ENCODE measurements around the gene UAP1.

UAP1 gene

GRCh38 chr1:162561616-162562469 lies at the start of gene UAP1:
UAP1 (plus strand) TSS chr1:162561722; CDS start chr1:162566069, 4,347 bp downstream.
- H3K27me3 ChIP-seq (ENCODE audit: control insufficient read depth, insufficient read depth, low read length): no peaks in the 10 kb centered on the region
- peak within 1 kb of the TSS; percentile 54; the same call in 1 of the 2 replicates for H3K27ac ChIP-seq (ENCODE audit: low read depth, low read length)
- no peaks in the 10 kb centered on the region for H3K9me3 ChIP-seq (ENCODE audit: control insufficient read depth, insufficient read depth, low read depth, low read length)
- peak within 1 kb of the TSS; percentile 89 for H3K9ac ChIP-seq (ENCODE audit: low read length)
- H3K4me3 ChIP-seq (ENCODE audit: low read depth, low read length): peak within 1 kb of the TSS; percentile 98
- peaks cover 6% of the 10 kb centered on the region; the same call in 1 of the 2 replicates for H3K36me3 ChIP-seq (ENCODE audit: control insufficient read depth, insufficient read depth, low read length)
- peaks cover 13% of the 10 kb centered on the region for H3K4me1 ChIP-seq (ENCODE audit: control insufficient read depth, insufficient read depth, low read length)

GRCh38 chr1:162527314-162527713 lies 34.2 kb upstream of the UAP1 start:
- no peaks in the 10 kb centered on the region for H3K27me3 ChIP-seq (ENCODE audit: control insufficient read depth, insufficient read depth, low read length)
- no peak overlapping the region for H3K9ac ChIP-seq (ENCODE audit: low read length)
- H3K27ac ChIP-seq (ENCODE audit: low read depth, low read length): no peak overlapping the region
- H3K4me3 ChIP-seq (ENCODE audit: low read depth, low read length): no peak overlapping the region
- no peaks in the 10 kb centered on the region for H3K9me3 ChIP-seq (ENCODE audit: control insufficient read depth, insufficient read depth, low read depth, low read length)
- peaks cover 10% of the 10 kb centered on the region for H3K4me1 ChIP-seq (ENCODE audit: control insufficient read depth, insufficient read depth, low read length)
- H3K36me3 ChIP-seq (ENCODE audit: control insufficient read depth, insufficient read depth, low read length): peaks cover 40% of the 10 kb centered on the region

GRCh38 chr1:162530307-162530987 lies 31.1 kb upstream of the UAP1 start:
- Histone ChIP-seq H3K4me1 (ENCODE audit: control insufficient read depth, insufficient read depth, low read length) (peaks cover 10% of the 10 kb centered on the region), H3K27me3 (ENCODE audit: control insufficient read depth, insufficient read depth, low read length) (no peaks in the 10 kb centered on the region), H3K36me3 (ENCODE audit: control insufficient read depth, insufficient read depth, low read length) (peaks cover 9% of the 10 kb centered on the region), H3K27ac (ENCODE audit: low read depth, low read length) (no peak overlapping the region; the same call in 1 of the 2 replicates), H3K4me3 (ENCODE audit: low read depth, low read length) (no peak overlapping the region), H3K9ac (ENCODE audit: low read length) (no peak overlapping the region), H3K9me3 (ENCODE audit: control insufficient read depth, insufficient read depth, low read depth, low read length) (no peaks in the 10 kb centered on the region)

- Histone ChIP-seq H3K9me3 (ENCODE audit: control insufficient read depth, insufficient read depth, low read depth, low read length) (no peaks in the 10 kb centered on the region), H3K4me3 (ENCODE audit: low read depth, low read length) (no peak overlapping the region), H3K4me1 (ENCODE audit: control insufficient read depth, insufficient read depth, low read length) (peaks cover 10% of the 10 kb centered on the region), H3K9ac (ENCODE audit: low read length) (no peak overlapping the region), H3K27ac (ENCODE audit: low read depth, low read length) (no peak overlapping the region; the same call in 1 of the 2 replicates), H3K27me3 (ENCODE audit: control insufficient read depth, insufficient read depth, low read length) (no peaks in the 10 kb centered on the region), H3K36me3 (ENCODE audit: control insufficient read depth, insufficient read depth, low read length) (peaks cover 4% of the 10 kb centered on the region)
Observed at GRCh38 chr1:162530988-162531319, 30.6 kb upstream of the UAP1 start.

GRCh38 chr1:162535501-162535900 lies 26.0 kb upstream of the UAP1 start:
- no peaks in the 10 kb centered on the region for H3K9me3 ChIP-seq (ENCODE audit: control insufficient read depth, insufficient read depth, low read depth, low read length)
- no peak overlapping the region for H3K4me3 ChIP-seq (ENCODE audit: low read depth, low read length)
- H3K27me3 ChIP-seq (ENCODE audit: control insufficient read depth, insufficient read depth, low read length): no peaks in the 10 kb centered on the region
- no peak overlapping the region for H3K27ac ChIP-seq (ENCODE audit: low read depth, low read length)
- H3K4me1 ChIP-seq (ENCODE audit: control insufficient read depth, insufficient read depth, low read length): peaks cover 3% of the 10 kb centered on the region
- H3K9ac ChIP-seq (ENCODE audit: low read length): no peak overlapping the region
- H3K36me3 ChIP-seq (ENCODE audit: control insufficient read depth, insufficient read depth, low read length): no peaks in the 10 kb centered on the region

- H3K36me3 ChIP-seq (ENCODE audit: control insufficient read depth, insufficient read depth, low read length): no peaks in the 10 kb centered on the region
- H3K27me3 ChIP-seq (ENCODE audit: control insufficient read depth, insufficient read depth, low read length): no peaks in the 10 kb centered on the region
- H3K27ac ChIP-seq (ENCODE audit: low read depth, low read length): no peak overlapping the region
- H3K9me3 ChIP-seq (ENCODE audit: control insufficient read depth, insufficient read depth, low read depth, low read length): no peaks in the 10 kb centered on the region
- H3K4me3 ChIP-seq (ENCODE audit: low read depth, low read length): no peak overlapping the region
- H3K9ac ChIP-seq (ENCODE audit: low read length): no peak overlapping the region
- no peaks in the 10 kb centered on the region for H3K4me1 ChIP-seq (ENCODE audit: control insufficient read depth, insufficient read depth, low read length)
Observed at GRCh38 chr1:162536511-162536910, 25.0 kb upstream of the UAP1 start.

GRCh38 chr1:162537216-162537615 lies 24.3 kb upstream of the UAP1 start:
- no peaks in the 10 kb centered on the region for H3K9me3 ChIP-seq (ENCODE audit: control insufficient read depth, insufficient read depth, low read depth, low read length)
- H3K27ac ChIP-seq (ENCODE audit: low read depth, low read length): no peak overlapping the region
- no peak overlapping the region for H3K4me3 ChIP-seq (ENCODE audit: low read depth, low read length)
- H3K27me3 ChIP-seq (ENCODE audit: control insufficient read depth, insufficient read depth, low read length): no peaks in the 10 kb centered on the region
- no peak overlapping the region for H3K9ac ChIP-seq (ENCODE audit: low read length)
- no peaks in the 10 kb centered on the region for H3K4me1 ChIP-seq (ENCODE audit: control insufficient read depth, insufficient read depth, low read length)
- H3K36me3 ChIP-seq (ENCODE audit: control insufficient read depth, insufficient read depth, low read length): no peaks in the 10 kb centered on the region

- H3K9me3 ChIP-seq (ENCODE audit: control insufficient read depth, insufficient read depth, low read depth, low read length): 0 out of 2 replicates have a peak, but pooled peaks cover 5% of the 10 kb centered on the region
- no peak overlapping the region for H3K4me3 ChIP-seq (ENCODE audit: low read depth, low read length)
- no peak overlapping the region for H3K9ac ChIP-seq (ENCODE audit: low read length)
- no peak overlapping the region for H3K27ac ChIP-seq (ENCODE audit: low read depth, low read length)
- no peaks in the 10 kb centered on the region for H3K4me1 ChIP-seq (ENCODE audit: control insufficient read depth, insufficient read depth, low read length)
- no peaks in the 10 kb centered on the region for H3K27me3 ChIP-seq (ENCODE audit: control insufficient read depth, insufficient read depth, low read length)
- no peaks in the 10 kb centered on the region for H3K36me3 ChIP-seq (ENCODE audit: control insufficient read depth, insufficient read depth, low read length)
Observed at GRCh38 chr1:162538815-162539431, 22.6 kb upstream of the UAP1 start.

- Histone ChIP-seq H3K27me3 (ENCODE audit: control insufficient read depth, insufficient read depth, low read length) (no peaks in the 10 kb centered on the region), H3K27ac (ENCODE audit: low read depth, low read length) (no peak overlapping the region), H3K4me3 (ENCODE audit: low read depth, low read length) (no peak overlapping the region), H3K9ac (ENCODE audit: low read length) (no peak overlapping the region), H3K36me3 (ENCODE audit: control insufficient read depth, insufficient read depth, low read length) (no peaks in the 10 kb centered on the region), H3K9me3 (ENCODE audit: control insufficient read depth, insufficient read depth, low read depth, low read length) (0 out of 2 replicates have a peak, but pooled peaks cover 5% of the 10 kb centered on the region), H3K4me1 (ENCODE audit: control insufficient read depth, insufficient read depth, low read length) (no peaks in the 10 kb centered on the region)
Observed at GRCh38 chr1:162541619-162542141, 19.8 kb upstream of the UAP1 start.

- no peaks in the 10 kb centered on the region for H3K36me3 ChIP-seq (ENCODE audit: control insufficient read depth, insufficient read depth, low read length)
- no peaks in the 10 kb centered on the region for H3K27me3 ChIP-seq (ENCODE audit: control insufficient read depth, insufficient read depth, low read length)
- no peak overlapping the region for H3K9ac ChIP-seq (ENCODE audit: low read length)
- 0 out of 2 replicates have a peak, but pooled peaks cover 5% of the 10 kb centered on the region for H3K9me3 ChIP-seq (ENCODE audit: control insufficient read depth, insufficient read depth, low read depth, low read length)
- no peaks in the 10 kb centered on the region for H3K4me1 ChIP-seq (ENCODE audit: control insufficient read depth, insufficient read depth, low read length)
- no peak overlapping the region for H3K27ac ChIP-seq (ENCODE audit: low read depth, low read length)
- no peak overlapping the region for H3K4me3 ChIP-seq (ENCODE audit: low read depth, low read length)
Observed at GRCh38 chr1:162543228-162543627, 18.3 kb upstream of the UAP1 start.

Measured in HUES6 (cell line).